ENCODE data around the gene AHDC1. TPM values are rescaled to one million over a fixed set of nuclear protein-coding genes. Genes with fewer than 3 reads are reported as not detected.

The AHDC1 gene
- total and polyA plus RNA-seq, 9 of the 15 experiments (the other 6 are each of a cell fraction or from before 2014, with no cell fraction given) = 0.21 to 36.4 (median 4.7) TPM

GRCh38 chr1:27605796-27606707 lies 2.1 kb upstream of the AHDC1 start (continued):
- 0 out of 2 replicates have a peak, but pooled peaks have one; percentile 13 for TF ChIP-seq LCOR (CRISPR knock-in tag; IDR thresholded peaks at IDR 0.05)
- TF ChIP-seq JUND (IDR thresholded peaks at IDR 0.05; ENCODE audit: borderline replicate concordance, low read depth, low read length) = 0 out of 2 replicates have a peak, but pooled peaks have one; percentile 31
- TF ChIP-seq JUND (tag; IDR thresholded peaks at IDR 0.05; ENCODE audit: borderline replicate concordance, low read depth, low read length) = no peak; the same call in 2 of the 3 replicates
- no peak for TF ChIP-seq SAFB2 (IDR thresholded peaks at IDR 0.05; ENCODE audit: borderline replicate concordance, low read depth, low read length, severe bottlenecking)
- TF ChIP-seq ZNF696 (CRISPR knock-in tag; conservative IDR thresholded peaks at IDR 0.05) = no peak
- TF ChIP-seq EHMT2 (IDR thresholded peaks at IDR 0.05) = peak; percentile 36; the same call in 1 of the 2 replicates
- TF ChIP-seq, protein P1, sequence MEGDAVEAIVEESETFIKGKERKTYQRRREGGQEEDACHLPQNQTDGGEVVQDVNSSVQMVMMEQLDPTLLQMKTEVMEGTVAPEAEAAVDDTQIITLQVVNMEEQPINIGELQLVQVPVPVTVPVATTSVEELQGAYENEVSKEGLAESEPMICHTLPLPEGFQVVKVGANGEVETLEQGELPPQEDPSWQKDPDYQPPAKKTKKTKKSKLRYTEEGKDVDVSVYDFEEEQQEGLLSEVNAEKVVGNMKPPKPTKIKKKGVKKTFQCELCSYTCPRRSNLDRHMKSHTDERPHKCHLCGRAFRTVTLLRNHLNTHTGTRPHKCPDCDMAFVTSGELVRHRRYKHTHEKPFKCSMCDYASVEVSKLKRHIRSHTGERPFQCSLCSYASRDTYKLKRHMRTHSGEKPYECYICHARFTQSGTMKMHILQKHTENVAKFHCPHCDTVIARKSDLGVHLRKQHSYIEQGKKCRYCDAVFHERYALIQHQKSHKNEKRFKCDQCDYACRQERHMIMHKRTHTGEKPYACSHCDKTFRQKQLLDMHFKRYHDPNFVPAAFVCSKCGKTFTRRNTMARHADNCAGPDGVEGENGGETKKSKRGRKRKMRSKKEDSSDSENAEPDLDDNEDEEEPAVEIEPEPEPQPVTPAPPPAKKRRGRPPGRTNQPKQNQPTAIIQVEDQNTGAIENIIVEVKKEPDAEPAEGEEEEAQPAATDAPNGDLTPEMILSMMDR (IDR thresholded peaks at IDR 0.05 in 2 of 3, conservative IDR thresholded peaks at IDR 0.05 in 1 of 3; ENCODE audit: insufficient read depth in 2 of 3, low read depth in 1 of 3, low read length in 3 of 3) = peak; percentile 93 to 96 (median 94)
- TF ChIP-seq, protein P2, sequence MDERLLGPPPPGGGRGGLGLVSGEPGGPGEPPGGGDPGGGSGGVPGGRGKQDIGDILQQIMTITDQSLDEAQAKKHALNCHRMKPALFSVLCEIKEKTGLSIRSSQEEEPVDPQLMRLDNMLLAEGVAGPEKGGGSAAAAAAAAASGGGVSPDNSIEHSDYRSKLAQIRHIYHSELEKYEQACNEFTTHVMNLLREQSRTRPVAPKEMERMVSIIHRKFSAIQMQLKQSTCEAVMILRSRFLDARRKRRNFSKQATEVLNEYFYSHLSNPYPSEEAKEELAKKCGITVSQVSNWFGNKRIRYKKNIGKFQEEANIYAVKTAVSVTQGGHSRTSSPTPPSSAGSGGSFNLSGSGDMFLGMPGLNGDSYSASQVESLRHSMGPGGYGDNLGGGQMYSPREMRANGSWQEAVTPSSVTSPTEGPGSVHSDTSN (CRISPR knock-in tag; IDR thresholded peaks at IDR 0.05; ENCODE audit: low read depth) = no peak
- TF ChIP-seq, protein P2 (tag; conservative IDR thresholded peaks at IDR 0.05; ENCODE audit: low read depth) = no peak
- peak in 1 of 2 experiments; percentile 26 for TF ChIP-seq E2F6 (IDR thresholded peaks at IDR 0.05; ENCODE audit: borderline replicate concordance in 1 of 2, extremely low read depth in 1 of 2, insufficient read depth in 1 of 2, insufficient read length in 1 of 2, low read depth in 1 of 2, low read length in 1 of 2, poor library complexity in 1 of 2, severe bottlenecking in 1 of 2)
- TF ChIP-seq ZNF586 (CRISPR knock-in tag; conservative IDR thresholded peaks at IDR 0.05) = no peak
- TF ChIP-seq TAF15 (IDR thresholded peaks at IDR 0.05; ENCODE audit: low read depth, low read length) = no peak
- 0 out of 2 replicates have a peak, but pooled peaks have one; percentile 14 for TF ChIP-seq HDGF (IDR thresholded peaks at IDR 0.05)
- TF ChIP-seq STAG1 (CRISPR knock-in tag; IDR thresholded peaks at IDR 0.05; ENCODE audit: borderline replicate concordance) = peak; percentile 98
- no peak for TF ChIP-seq GATA2 (CRISPR knock-in tag; IDR thresholded peaks at IDR 0.05)
- no peak for TF ChIP-seq ZFPM2 (CRISPR knock-in tag; IDR thresholded peaks at IDR 0.05)
- peak; percentile 37; the same call in 1 of the 2 replicates for TF ChIP-seq TFAP4 (CRISPR knock-in tag; IDR thresholded peaks at IDR 0.05; ENCODE audit: borderline replicate concordance)
- TF ChIP-seq THAP7 (CRISPR knock-in tag; IDR thresholded peaks at IDR 0.05) = no peak

All from K562 (cell line).